Measurements from ENCODE around the gene BAIAP2L2.
A peak's percentile ranks its signal among the peaks of the same experiment; 100 is the strongest.

Gene BAIAP2L2

DNA sequence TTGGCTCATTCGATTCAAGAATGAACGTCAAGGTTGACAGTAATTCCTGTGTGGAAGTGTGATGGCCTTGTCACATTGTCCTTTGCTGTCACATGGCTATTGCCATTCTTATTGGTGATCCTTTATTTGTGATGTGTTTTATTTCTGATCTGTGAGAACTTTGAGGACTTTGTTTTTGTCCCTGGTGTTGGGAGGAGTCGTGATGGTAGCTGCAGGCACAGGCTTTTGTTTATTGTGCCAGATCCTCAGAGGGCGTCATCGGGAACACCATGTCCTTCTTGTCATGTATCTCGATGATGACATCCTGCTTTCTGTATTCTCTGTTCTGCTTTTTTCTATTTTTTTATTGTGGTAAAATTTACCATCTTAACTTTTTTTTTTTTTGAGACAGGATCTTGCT is 47.7 kb downstream of the BAIAP2L2 start:
- Histone ChIP-seq H3K36me3 (replicated peaks in 1 of 2; ENCODE audit: control insufficient read depth in 2 of 2, insufficient read depth in 2 of 2, low read length in 2 of 2) (peaks cover 18 to 47% of the 10 kb centered on the region in 2 donors), H2BK12ac (ENCODE audit: low read length) (no peak overlapping the region), H3K18ac (ENCODE audit: low read length) (no peak overlapping the region), H3K9ac (ENCODE audit: low read depth, low read length, poor library complexity) (no peak overlapping the region), H3K9me3 (replicated peaks in 1 of 2; ENCODE audit: control insufficient read depth in 2 of 2, insufficient read depth in 1 of 2, low read depth in 1 of 2, low read length in 2 of 2) (no peaks in the 10 kb centered on the region), H3K4me3 (ENCODE audit: low read length in 2 of 2) (no peak overlapping the region), H2BK15ac (ENCODE audit: low read length) (no peak overlapping the region), H3K4me1 (ENCODE audit: control insufficient read depth in 2 of 2, insufficient read depth in 1 of 2, low read depth in 1 of 2, low read length in 2 of 2) (peaks cover under 1% of the 10 kb centered on the region in 2 donors), H2AK5ac (ENCODE audit: low read depth, low read length) (no peak overlapping the region), H3K79me1 (ENCODE audit: low read depth, low read length) (peaks cover 1% of the 10 kb centered on the region), H3K4ac (ENCODE audit: low read length) (no peak overlapping the region), H2BK5ac (ENCODE audit: low read length) (no peak overlapping the region), H2AFZ (ENCODE audit: low read length) (no peak overlapping the region), H3K4me2 (ENCODE audit: insufficient read depth, low read length, poor library complexity, severe bottlenecking) (no peak overlapping the region), H3K27me3 (ENCODE audit: control insufficient read depth in 3 of 3, insufficient read depth in 3 of 3, low read depth in 1 of 3, low read length in 3 of 3) (no peaks in the 10 kb centered on the region), H3K14ac (ENCODE audit: low read length) (no peak overlapping the region), H3K27ac (replicated peaks; ENCODE audit: low read length) (no peak overlapping the region), H4K8ac (ENCODE audit: low read depth, low read length) (no peak overlapping the region), H4K91ac (ENCODE audit: low read depth, low read length, poor library complexity) (no peak overlapping the region), H2BK120ac (ENCODE audit: low read depth, low read length) (no peak overlapping the region), H3K23ac (ENCODE audit: low read depth, low read length, poor library complexity) (no peak overlapping the region)
- no peak for DNase-seq (ENCODE audit: low spot score)
- WGBS, 2 donors (ENCODE audit: extremely low coverage in 2 of 2, insufficient read length in 2 of 2, insufficient replicate concordance in 1 of 2) = no CpG with 5 or more reads among the region's 6 CpGs

DNA sequence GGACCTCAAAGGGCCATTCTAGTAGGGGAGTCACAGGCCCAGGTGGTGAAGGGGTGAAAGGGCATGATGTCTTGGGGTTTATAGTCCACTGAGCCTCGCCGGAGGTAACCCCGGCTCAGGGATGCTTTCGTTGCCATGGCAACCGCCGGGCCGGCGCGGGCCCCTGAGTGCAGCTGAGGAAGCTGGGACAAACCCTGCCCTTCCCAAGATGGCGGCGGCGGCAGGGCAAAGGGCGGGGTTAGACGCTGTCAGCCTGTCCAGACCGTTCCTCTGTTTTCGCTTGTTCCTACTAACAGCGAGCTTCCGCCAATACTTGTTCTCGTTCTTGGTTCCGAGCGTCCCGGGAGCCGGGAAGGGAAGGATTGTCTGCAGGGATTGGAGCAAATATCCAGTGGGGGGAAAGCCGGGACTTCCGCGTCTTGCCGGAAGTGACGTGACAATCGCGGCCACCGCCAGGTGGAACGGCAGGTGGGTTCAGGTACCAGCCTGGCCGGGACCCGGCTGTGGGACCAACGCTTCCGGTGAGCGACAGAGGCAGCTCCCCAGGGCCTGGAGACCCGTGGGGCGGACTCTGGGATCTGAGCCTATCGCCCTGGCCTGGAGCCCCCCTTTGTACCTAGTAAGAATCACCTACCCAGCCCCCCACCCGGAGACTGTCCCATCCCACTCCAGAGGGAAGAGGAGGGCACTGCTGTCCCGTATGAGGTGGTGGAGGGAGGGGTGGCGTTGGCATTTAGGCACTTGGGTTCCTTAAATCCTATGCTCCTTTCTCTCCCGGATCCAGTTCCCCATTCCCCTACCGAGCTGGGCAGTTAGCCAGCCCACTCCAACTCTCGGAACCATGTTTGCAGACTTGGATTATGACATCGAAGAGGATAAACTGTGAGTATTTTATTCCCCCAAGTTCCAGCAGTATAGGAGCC is 53.3 kb downstream of the BAIAP2L2 start, which contains the start of gene PICK1:
PICK1 (plus strand) TSS at position 436 of the 923 bp plus-strand sequence; CDS start at position 842, 406 bp downstream.
- no peak within 1 kb of the TSS for H2BK5ac ChIP-seq (ENCODE audit: low read length)
- WGBS, 2 donors (ENCODE audit: extremely low coverage in 2 of 2, insufficient read length in 2 of 2, insufficient replicate concordance in 1 of 2) = no CpG with 5 or more reads among the region's 47 CpGs
- DNase-seq (ENCODE audit: low spot score) = peak; percentile 71

DNA sequence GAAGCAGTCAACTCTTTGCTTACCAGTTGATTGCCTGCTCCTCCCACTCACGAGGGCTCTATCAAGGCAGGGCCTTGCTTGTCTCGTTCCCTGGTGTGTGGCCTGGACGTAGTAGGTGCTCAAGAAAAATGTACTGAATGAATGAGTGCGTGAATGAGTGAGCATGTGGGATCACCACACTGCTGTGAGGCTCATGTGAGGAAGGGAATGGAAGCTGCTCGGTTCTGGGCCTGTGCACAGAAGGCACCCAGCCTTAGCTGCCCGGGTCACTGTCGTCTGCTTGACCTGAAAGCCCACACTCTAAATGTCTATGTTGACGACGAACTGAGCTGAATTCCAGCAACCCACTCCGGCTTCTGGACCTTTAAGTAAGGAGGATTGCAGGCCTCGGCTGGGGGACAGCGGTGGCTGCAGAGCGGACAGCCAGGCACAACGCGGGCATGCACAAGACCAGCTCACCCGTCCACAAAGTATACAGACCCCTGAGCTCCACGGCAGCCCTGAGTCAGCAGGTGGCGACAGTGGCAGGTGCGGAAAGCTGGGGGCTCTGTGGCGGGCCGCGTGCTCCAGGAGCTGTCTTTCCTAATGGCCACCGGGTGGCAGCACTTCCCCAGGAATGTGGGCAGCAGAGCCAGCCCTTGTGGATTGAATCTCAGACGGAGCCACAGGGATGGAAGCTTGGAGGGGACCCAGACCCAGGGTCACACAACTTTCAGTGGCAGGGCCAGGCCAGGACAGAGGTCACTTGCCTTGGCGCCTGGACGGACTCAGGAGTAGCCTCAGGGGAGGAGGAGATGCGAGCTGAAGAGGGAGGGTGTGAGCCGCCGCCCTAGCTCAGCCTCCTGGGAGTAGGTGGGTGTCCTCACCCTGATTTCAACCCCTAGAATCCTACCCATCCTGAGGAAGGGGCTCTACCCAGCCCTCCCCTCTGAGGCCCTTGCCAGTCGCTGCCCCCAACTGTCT is 58.3 kb downstream of the BAIAP2L2 start:
- Histone ChIP-seq H3K14ac (ENCODE audit: low read length) (no peak overlapping the region), H3K23ac (ENCODE audit: low read depth, low read length, poor library complexity) (no peak overlapping the region), H4K91ac (ENCODE audit: low read depth, low read length, poor library complexity) (peak overlapping the region; percentile 35), H2BK120ac (ENCODE audit: low read depth, low read length) (peak overlapping the region; percentile 88), H2BK15ac (ENCODE audit: low read length) (peak overlapping the region; percentile 97), H2BK5ac (ENCODE audit: low read length) (no peak overlapping the region), H3K27ac (replicated peaks; ENCODE audit: low read length) (no peak overlapping the region), H3K36me3 (replicated peaks in 1 of 2; ENCODE audit: control insufficient read depth in 2 of 2, insufficient read depth in 2 of 2, low read length in 2 of 2) (no peaks in the 10 kb centered on the region), H3K79me1 (ENCODE audit: low read depth, low read length) (no peaks in the 10 kb centered on the region), H3K4me3 (ENCODE audit: low read length in 2 of 2) (no peak overlapping the region), H3K18ac (ENCODE audit: low read length) (peak overlapping the region; percentile 86), H2AK5ac (ENCODE audit: low read depth, low read length) (peak overlapping the region; percentile 99), H4K8ac (ENCODE audit: low read depth, low read length) (peak overlapping the region; percentile 96), H3K4me2 (ENCODE audit: insufficient read depth, low read length, poor library complexity, severe bottlenecking) (no peak overlapping the region), H2AFZ (ENCODE audit: low read length) (peak overlapping the region; percentile 83), H3K9ac (ENCODE audit: low read depth, low read length, poor library complexity) (peak overlapping the region; percentile 80), H3K9me3 (replicated peaks in 1 of 2; ENCODE audit: control insufficient read depth in 2 of 2, insufficient read depth in 1 of 2, low read depth in 1 of 2, low read length in 2 of 2) (no peaks in the 10 kb centered on the region), H3K4me1 (ENCODE audit: control insufficient read depth in 2 of 2, insufficient read depth in 1 of 2, low read depth in 1 of 2, low read length in 2 of 2) (peaks cover 2 to 10% of the 10 kb centered on the region in 2 donors), H3K4ac (ENCODE audit: low read length) (peak overlapping the region; percentile 69), H3K27me3 (ENCODE audit: control insufficient read depth in 3 of 3, insufficient read depth in 3 of 3, low read depth in 1 of 3, low read length in 3 of 3) (peaks cover 0 to 13% (median 0%) of the 10 kb centered on the region in 3 experiments), H2BK12ac (ENCODE audit: low read length) (peak overlapping the region; percentile 95)
- no CpG with 5 or more reads among the region's 30 CpGs for WGBS, 2 donors (ENCODE audit: extremely low coverage in 2 of 2, insufficient read length in 2 of 2, insufficient replicate concordance in 1 of 2)
- DNase-seq (ENCODE audit: low spot score) = peak; percentile 88

More for the DNA sequence above, 53.3 kb downstream of the BAIAP2L2 start, which contains the start of gene PICK1:
- no peak within 1 kb of the TSS for H3K4ac ChIP-seq (ENCODE audit: low read length)
- no peak within 1 kb of the TSS for H2BK120ac ChIP-seq (ENCODE audit: low read depth, low read length)
- H2AFZ ChIP-seq (ENCODE audit: low read length) = peak within 1 kb of the TSS; percentile 98
- H3K27ac ChIP-seq (replicated peaks; ENCODE audit: low read length) = peak within 1 kb of the TSS; percentile 92
- no peaks in the 10 kb centered on the region for H3K9me3 ChIP-seq (replicated peaks in 1 of 2; ENCODE audit: control insufficient read depth in 2 of 2, insufficient read depth in 1 of 2, low read depth in 1 of 2, low read length in 2 of 2)
- H2AK5ac ChIP-seq (ENCODE audit: low read depth, low read length) = peak within 1 kb of the TSS; percentile 72
- no peaks in the 10 kb centered on the region for H3K79me1 ChIP-seq (ENCODE audit: low read depth, low read length)
- H2BK15ac ChIP-seq (ENCODE audit: low read length) = peak within 1 kb of the TSS; percentile 17
- peaks cover 2 to 8% of the 10 kb centered on the region in 2 donors for H3K4me1 ChIP-seq (ENCODE audit: control insufficient read depth in 2 of 2, insufficient read depth in 1 of 2, low read depth in 1 of 2, low read length in 2 of 2)
- H3K18ac ChIP-seq (ENCODE audit: low read length) = peak within 1 kb of the TSS; percentile 90
- H3K4me3 ChIP-seq (ENCODE audit: low read length in 2 of 2) = peak within 1 kb of the TSS; percentile 75 to 89
- no peak within 1 kb of the TSS for H2BK12ac ChIP-seq (ENCODE audit: low read length)
- no peak within 1 kb of the TSS for H3K23ac ChIP-seq (ENCODE audit: low read depth, low read length, poor library complexity)
- peak within 1 kb of the TSS; percentile 25 for H4K8ac ChIP-seq (ENCODE audit: low read depth, low read length)
- H3K4me2 ChIP-seq (ENCODE audit: insufficient read depth, low read length, poor library complexity, severe bottlenecking) = peak within 1 kb of the TSS; percentile 86
- no peak within 1 kb of the TSS for H4K91ac ChIP-seq (ENCODE audit: low read depth, low read length, poor library complexity)
- peaks cover 3 to 14% of the 10 kb centered on the region in 2 donors for H3K36me3 ChIP-seq (replicated peaks in 1 of 2; ENCODE audit: control insufficient read depth in 2 of 2, insufficient read depth in 2 of 2, low read length in 2 of 2)
- H3K14ac ChIP-seq (ENCODE audit: low read length) = no peak within 1 kb of the TSS
- peaks cover 0 to 7% (median 0%) of the 10 kb centered on the region in 3 experiments for H3K27me3 ChIP-seq (ENCODE audit: control insufficient read depth in 3 of 3, insufficient read depth in 3 of 3, low read depth in 1 of 3, low read length in 3 of 3)
- H3K9ac ChIP-seq (ENCODE audit: low read depth, low read length, poor library complexity) = peak within 1 kb of the TSS; percentile 24

Data from neuronal stem cell (in vitro differentiated cells).